H9 (cell line): Measurements from ENCODE around the gene MIGA1. TPM values are rescaled to one million over a fixed set of nuclear protein-coding genes. Genes with fewer than 3 reads are reported as not detected.

Experiments
- DNase-seq: peaks from one replicate; pipeline ENCODE4 v3.0.0-alpha.2; 2017
- H2AFZ ChIP-seq: one replicate; pipeline ENCODE4 v1.6.1; 2013; ENCODE audit warnings: mild to moderate bottlenecking, low read length, control low read depth, moderate library complexity
- H2AK5ac ChIP-seq: 2 replicates; pipeline ENCODE4 v1.6.1; 2013; ENCODE audit warnings: low read length, control low read depth, mixed read lengths; ENCODE audit not compliant: insufficient read length
- H2BK120ac ChIP-seq: one replicate; pipeline ENCODE4 v1.6.1; 2013; ENCODE audit warnings: low read depth, mild to moderate bottlenecking, low read length, control low read depth, inconsistent platforms; ENCODE audit not compliant: poor library complexity, severe bottlenecking
- H2BK12ac ChIP-seq: 2 replicates; pipeline ENCODE4 v1.6.1; 2013; ENCODE audit warnings: low read length, control low read depth, mixed read lengths, low read depth; ENCODE audit not compliant: insufficient read length
- H2BK15ac ChIP-seq: 2 replicates; pipeline ENCODE4 v1.6.1; 2013; ENCODE audit warnings: low read depth, low read length, control low read depth
- H2BK20ac ChIP-seq: one replicate; pipeline ENCODE4 v1.6.1; 2013; ENCODE audit warnings: low read depth, mild to moderate bottlenecking, low read length, control low read depth, inconsistent platforms; ENCODE audit not compliant: poor library complexity, severe bottlenecking
- H2BK5ac ChIP-seq: 2 replicates; pipeline ENCODE4 v1.6.1; 2013; ENCODE audit warnings: low read length, control low read depth, mixed read lengths; ENCODE audit not compliant: insufficient read length
- H3K14ac ChIP-seq: 2 replicates; pipeline ENCODE4 v1.6.1; 2013; ENCODE audit warnings: low read length, control low read depth; ENCODE audit not compliant: insufficient read depth
- H3K18ac ChIP-seq: 2 replicates; pipeline ENCODE4 v1.6.1; 2013; ENCODE audit warnings: low read depth, mild to moderate bottlenecking, mixed read lengths, low read length, control low read depth; ENCODE audit not compliant: insufficient read length
- H3K23ac ChIP-seq: 2 replicates; pipeline ENCODE4 v1.6.1; 2013; ENCODE audit warnings: low read length, control low read depth, mixed read lengths, low read depth; ENCODE audit not compliant: insufficient read length
- H3K23me2 ChIP-seq: 2 replicates; pipeline ENCODE4 v1.6.1; 2013; ENCODE audit warnings: low read depth, mild to moderate bottlenecking, mixed read lengths, low read length, control low read depth; ENCODE audit not compliant: insufficient read length, poor library complexity, severe bottlenecking
- H3K27ac ChIP-seq: 2 replicates; pipeline ENCODE4 v1.5.1; 2013; ENCODE audit warnings: low read length, control low read depth, mixed read lengths, low read depth; ENCODE audit not compliant: insufficient read length
- H3K27me3 ChIP-seq: 2 replicates; pipeline ENCODE4 v1.6.1; 2013; ENCODE audit warnings: low read length, control low read depth, inconsistent platforms; ENCODE audit not compliant: insufficient read depth
- H3K4ac ChIP-seq: 2 replicates; pipeline ENCODE4 v1.6.1; 2013; ENCODE audit warnings: low read depth, mild to moderate bottlenecking, control low read depth, inconsistent platforms, low read length, moderate library complexity
- H3K4me1 ChIP-seq: 2 replicates; pipeline ENCODE4 v1.6.1; 2013; ENCODE audit warnings: low read length, control low read depth, inconsistent platforms; ENCODE audit not compliant: insufficient read depth
- H3K4me2 ChIP-seq: 2 replicates; pipeline ENCODE4 v1.6.1; 2013; ENCODE audit warnings: low read length, control low read depth, mixed read lengths; ENCODE audit not compliant: insufficient read length, insufficient read depth
- H3K56ac ChIP-seq: 2 replicates; pipeline ENCODE4 v1.6.1; 2013; ENCODE audit warnings: low read depth, mild to moderate bottlenecking, mixed read lengths, low read length, control low read depth; ENCODE audit not compliant: insufficient read length
- H3K79me1 ChIP-seq: 2 replicates; pipeline ENCODE4 v1.6.1; 2013; ENCODE audit warnings: low read depth, mild to moderate bottlenecking, moderate library complexity, low read length, control low read depth, inconsistent platforms; ENCODE audit not compliant: insufficient read depth, poor library complexity, severe bottlenecking
- H3K79me2 ChIP-seq: 2 replicates; pipeline ENCODE4 v1.6.1; 2013; ENCODE audit warnings: low read length, control low read depth, inconsistent platforms; ENCODE audit not compliant: insufficient read depth
- H3K9ac ChIP-seq: 2 replicates; pipeline ENCODE4 v1.6.1; 2013; ENCODE audit warnings: low read length, control low read depth, mixed read lengths; ENCODE audit not compliant: insufficient read length; ENCODE audit errors: extremely low read depth
- H3K9me3 ChIP-seq: one replicate; pipeline ENCODE4 v1.6.1; 2013; ENCODE audit warnings: low read depth, low read length, inconsistent platforms; ENCODE audit not compliant: control insufficient read depth
- H3T11ph ChIP-seq: one replicate; pipeline ENCODE4 v1.6.1; 2013; ENCODE audit warnings: mild to moderate bottlenecking, low read length, control low read depth, inconsistent platforms
- H4K20me1 ChIP-seq: one replicate; pipeline ENCODE4 v1.6.1; 2013; ENCODE audit not compliant: control insufficient read depth, insufficient read length, insufficient read depth
- H4K5ac ChIP-seq: 2 replicates; pipeline ENCODE4 v1.6.1; 2013; ENCODE audit warnings: low read depth, mild to moderate bottlenecking, mixed read lengths, low read length, control low read depth; ENCODE audit not compliant: insufficient read length
- H4K8ac ChIP-seq: replicated peaks from 2 replicates; pipeline ENCODE4 v1.6.1; 2013; ENCODE audit warnings: low read length, control low read depth, mixed read lengths, low read depth; ENCODE audit not compliant: insufficient read length
- H4K91ac ChIP-seq: 2 replicates; pipeline ENCODE4 v1.6.1; 2013; ENCODE audit warnings: low read depth, mild to moderate bottlenecking, moderate library complexity, mixed read lengths, low read length, control low read depth; ENCODE audit not compliant: insufficient read length
- H3K27ac Mint-ChIP-seq, 3 experiments: 2 replicates in 2 of 3; 3 replicates in 1 of 3; pipeline ENCODE4 v1.8.0; 2020 to 2021; ENCODE audit warnings: mixed read lengths in 3 of 3, mild to moderate bottlenecking in 1 of 3, moderate library complexity in 1 of 3
- H3K27me3 Mint-ChIP-seq: 2 replicates; pipeline ENCODE4 v1.8.0; 2021; ENCODE audit warnings: low read depth, mild to moderate bottlenecking, moderate library complexity, mixed read lengths
- H3K36me3 Mint-ChIP-seq, 3 experiments: 2 replicates in 2 of 3; 3 replicates in 1 of 3; pipeline ENCODE4 v1.8.0; 2020 to 2021; ENCODE audit warnings: low read depth in 3 of 3, mixed read lengths in 3 of 3; ENCODE audit not compliant: insufficient read depth in 1 of 3
- H3K4me1 Mint-ChIP-seq, 2 experiments: 2 replicates each; pipeline ENCODE4 v1.8.0; 2020; ENCODE audit warnings: mixed read lengths in 2 of 2
- H3K4me3 Mint-ChIP-seq, 2 experiments: 2 replicates in 1 of 2; 3 replicates in 1 of 2; pipeline ENCODE4 v1.8.0; 2020 to 2021; ENCODE audit warnings: mild to moderate bottlenecking in 2 of 2, mixed read lengths in 2 of 2, moderate library complexity in 1 of 2
- H3K9me3 Mint-ChIP-seq, 2 experiments: 2 replicates in 1 of 2; 3 replicates in 1 of 2; pipeline ENCODE4 v1.8.0; 2020; ENCODE audit warnings: mild to moderate bottlenecking in 2 of 2, mixed read lengths in 2 of 2, moderate library complexity in 1 of 2
- CTCF ChIP-seq: fragments of 200-600 bp; sonication (generic); conservative IDR thresholded peaks from 3 replicates; pipeline ENCODE4 v1.8.0; 2021; ENCODE audit warnings: antibody characterized with exemption, mild to moderate bottlenecking
- WGBS: extraction: QIAGEN DNeasy Blood & Tissue Kit; methylation state at CpG from one replicate; pipeline ENCODE4 v1.1.7; 2013; ENCODE audit warnings: missing lambda C conversion rate, low lambda C conversion rate, mixed read lengths; ENCODE audit not compliant: insufficient read length; ENCODE audit errors: extremely low coverage; 5-methylcytosine and 5-hydroxymethylcytosine counted together
- total RNA-seq: library from RNA; stranded (reverse); gene quantifications from 2 replicates; pipeline ENCODE4 v1.2.1, GENCODE V29; 2021

The MIGA1 gene
- total RNA-seq, 1 experiment from 2014 or later: 6.3 TPM

GRCh38 chr1:77831976-77832711, 52.7 kb downstream of the MIGA1 start:
- no peak overlapping the region; a peak in 1 of 7 replicates for H3K27ac Mint-ChIP-seq
- Histone ChIP-seq H3K9ac (no peak overlapping the region), H3K18ac (no peak overlapping the region), H3K9me3 (no peaks in the 10 kb centered on the region), H3K4me2 (no peak overlapping the region), H3K23ac (no peak overlapping the region), H2BK15ac (no peak overlapping the region), H4K91ac (no peak overlapping the region), H3K4ac (no peak overlapping the region), H2BK120ac (no peak overlapping the region), H3K27me3 (no peaks in the 10 kb centered on the region), H3K23me2 (no peaks in the 10 kb centered on the region), H3T11ph (no peak overlapping the region), H4K8ac (no peak overlapping the region), H3K56ac (no peak overlapping the region), H4K20me1 (no peaks in the 10 kb centered on the region), H4K5ac (no peak overlapping the region), H3K14ac (no peak overlapping the region), H3K79me1 (no peaks in the 10 kb centered on the region), H2AFZ (no peak overlapping the region), H3K79me2 (no peaks in the 10 kb centered on the region), H2AK5ac (no peak overlapping the region), H3K27ac (no peak overlapping the region), H2BK20ac (no peak overlapping the region), H3K4me1 (no peaks in the 10 kb centered on the region), H2BK5ac (no peak overlapping the region), H2BK12ac (no peak overlapping the region)
- no peak for TF ChIP-seq CTCF
- peaks cover 0 to under 1% of the 10 kb centered on the region in 2 experiments; a peak in 1 of 5 replicates for H3K9me3 Mint-ChIP-seq
- H3K27me3 Mint-ChIP-seq: no peaks in the 10 kb centered on the region
- no CpG with 5 or more reads among the region's 2 CpGs for WGBS
- H3K36me3 Mint-ChIP-seq: peaks cover 4 to 8% (median 6%) of the 10 kb centered on the region in 3 experiments; a peak in 5 of 7 replicates
- no peaks in the 10 kb centered on the region for H3K4me1 Mint-ChIP-seq
- DNase-seq: no peak
- no peak overlapping the region for H3K4me3 Mint-ChIP-seq
